H9 (cell line): ENCODE results near the gene GCSH. TPM values are rescaled to one million over a fixed set of nuclear protein-coding genes. Genes with fewer than 3 reads are reported as not detected.
A peak's percentile ranks its signal among the peaks of the same experiment; 100 is the strongest.

ENCODE experiments used
- DNase-seq: peaks from one replicate; pipeline ENCODE4 v3.0.0-alpha.2; 2017
- H2AFZ ChIP-seq: one replicate; pipeline ENCODE4 v1.6.1; 2013; ENCODE audit warnings: mild to moderate bottlenecking, low read length, control low read depth, moderate library complexity
- H2AK5ac ChIP-seq: 2 replicates; pipeline ENCODE4 v1.6.1; 2013; ENCODE audit warnings: low read length, control low read depth, mixed read lengths; ENCODE audit not compliant: insufficient read length
- H2BK120ac ChIP-seq: one replicate; pipeline ENCODE4 v1.6.1; 2013; ENCODE audit warnings: low read depth, mild to moderate bottlenecking, low read length, control low read depth, inconsistent platforms; ENCODE audit not compliant: poor library complexity, severe bottlenecking
- H2BK12ac ChIP-seq: 2 replicates; pipeline ENCODE4 v1.6.1; 2013; ENCODE audit warnings: low read length, control low read depth, mixed read lengths, low read depth; ENCODE audit not compliant: insufficient read length
- H2BK15ac ChIP-seq: 2 replicates; pipeline ENCODE4 v1.6.1; 2013; ENCODE audit warnings: low read depth, low read length, control low read depth
- H2BK20ac ChIP-seq: one replicate; pipeline ENCODE4 v1.6.1; 2013; ENCODE audit warnings: low read depth, mild to moderate bottlenecking, low read length, control low read depth, inconsistent platforms; ENCODE audit not compliant: poor library complexity, severe bottlenecking
- H2BK5ac ChIP-seq: 2 replicates; pipeline ENCODE4 v1.6.1; 2013; ENCODE audit warnings: low read length, control low read depth, mixed read lengths; ENCODE audit not compliant: insufficient read length
- H3K14ac ChIP-seq: 2 replicates; pipeline ENCODE4 v1.6.1; 2013; ENCODE audit warnings: low read length, control low read depth; ENCODE audit not compliant: insufficient read depth
- H3K18ac ChIP-seq: 2 replicates; pipeline ENCODE4 v1.6.1; 2013; ENCODE audit warnings: low read depth, mild to moderate bottlenecking, mixed read lengths, low read length, control low read depth; ENCODE audit not compliant: insufficient read length
- H3K23ac ChIP-seq: 2 replicates; pipeline ENCODE4 v1.6.1; 2013; ENCODE audit warnings: low read length, control low read depth, mixed read lengths, low read depth; ENCODE audit not compliant: insufficient read length
- H3K23me2 ChIP-seq: 2 replicates; pipeline ENCODE4 v1.6.1; 2013; ENCODE audit warnings: low read depth, mild to moderate bottlenecking, mixed read lengths, low read length, control low read depth; ENCODE audit not compliant: insufficient read length, poor library complexity, severe bottlenecking
- H3K27ac ChIP-seq: 2 replicates; pipeline ENCODE4 v1.5.1; 2013; ENCODE audit warnings: low read length, control low read depth, mixed read lengths, low read depth; ENCODE audit not compliant: insufficient read length
- H3K27me3 ChIP-seq: 2 replicates; pipeline ENCODE4 v1.6.1; 2013; ENCODE audit warnings: low read length, control low read depth, inconsistent platforms; ENCODE audit not compliant: insufficient read depth
- H3K4ac ChIP-seq: 2 replicates; pipeline ENCODE4 v1.6.1; 2013; ENCODE audit warnings: low read depth, mild to moderate bottlenecking, control low read depth, inconsistent platforms, low read length, moderate library complexity
- H3K4me1 ChIP-seq: 2 replicates; pipeline ENCODE4 v1.6.1; 2013; ENCODE audit warnings: low read length, control low read depth, inconsistent platforms; ENCODE audit not compliant: insufficient read depth
- H3K4me2 ChIP-seq: 2 replicates; pipeline ENCODE4 v1.6.1; 2013; ENCODE audit warnings: low read length, control low read depth, mixed read lengths; ENCODE audit not compliant: insufficient read length, insufficient read depth
- H3K56ac ChIP-seq: 2 replicates; pipeline ENCODE4 v1.6.1; 2013; ENCODE audit warnings: low read depth, mild to moderate bottlenecking, mixed read lengths, low read length, control low read depth; ENCODE audit not compliant: insufficient read length
- H3K79me1 ChIP-seq: 2 replicates; pipeline ENCODE4 v1.6.1; 2013; ENCODE audit warnings: low read depth, mild to moderate bottlenecking, moderate library complexity, low read length, control low read depth, inconsistent platforms; ENCODE audit not compliant: insufficient read depth, poor library complexity, severe bottlenecking
- H3K79me2 ChIP-seq: 2 replicates; pipeline ENCODE4 v1.6.1; 2013; ENCODE audit warnings: low read length, control low read depth, inconsistent platforms; ENCODE audit not compliant: insufficient read depth
- H3K9ac ChIP-seq: 2 replicates; pipeline ENCODE4 v1.6.1; 2013; ENCODE audit warnings: low read length, control low read depth, mixed read lengths; ENCODE audit not compliant: insufficient read length; ENCODE audit errors: extremely low read depth
- H3K9me3 ChIP-seq: one replicate; pipeline ENCODE4 v1.6.1; 2013; ENCODE audit warnings: low read depth, low read length, inconsistent platforms; ENCODE audit not compliant: control insufficient read depth
- H3T11ph ChIP-seq: one replicate; pipeline ENCODE4 v1.6.1; 2013; ENCODE audit warnings: mild to moderate bottlenecking, low read length, control low read depth, inconsistent platforms
- H4K20me1 ChIP-seq: one replicate; pipeline ENCODE4 v1.6.1; 2013; ENCODE audit not compliant: control insufficient read depth, insufficient read length, insufficient read depth
- H4K5ac ChIP-seq: 2 replicates; pipeline ENCODE4 v1.6.1; 2013; ENCODE audit warnings: low read depth, mild to moderate bottlenecking, mixed read lengths, low read length, control low read depth; ENCODE audit not compliant: insufficient read length
- H4K8ac ChIP-seq: replicated peaks from 2 replicates; pipeline ENCODE4 v1.6.1; 2013; ENCODE audit warnings: low read length, control low read depth, mixed read lengths, low read depth; ENCODE audit not compliant: insufficient read length
- H4K91ac ChIP-seq: 2 replicates; pipeline ENCODE4 v1.6.1; 2013; ENCODE audit warnings: low read depth, mild to moderate bottlenecking, moderate library complexity, mixed read lengths, low read length, control low read depth; ENCODE audit not compliant: insufficient read length
- H3K27ac Mint-ChIP-seq, 3 experiments: 2 replicates in 2 of 3; 3 replicates in 1 of 3; pipeline ENCODE4 v1.8.0; 2020 to 2021; ENCODE audit warnings: mixed read lengths in 3 of 3, mild to moderate bottlenecking in 1 of 3, moderate library complexity in 1 of 3
- H3K27me3 Mint-ChIP-seq: 2 replicates; pipeline ENCODE4 v1.8.0; 2021; ENCODE audit warnings: low read depth, mild to moderate bottlenecking, moderate library complexity, mixed read lengths
- H3K36me3 Mint-ChIP-seq, 3 experiments: 2 replicates in 2 of 3; 3 replicates in 1 of 3; pipeline ENCODE4 v1.8.0; 2020 to 2021; ENCODE audit warnings: low read depth in 3 of 3, mixed read lengths in 3 of 3; ENCODE audit not compliant: insufficient read depth in 1 of 3
- H3K4me1 Mint-ChIP-seq, 2 experiments: 2 replicates each; pipeline ENCODE4 v1.8.0; 2020; ENCODE audit warnings: mixed read lengths in 2 of 2
- H3K4me3 Mint-ChIP-seq, 2 experiments: 2 replicates in 1 of 2; 3 replicates in 1 of 2; pipeline ENCODE4 v1.8.0; 2020 to 2021; ENCODE audit warnings: mild to moderate bottlenecking in 2 of 2, mixed read lengths in 2 of 2, moderate library complexity in 1 of 2
- H3K9me3 Mint-ChIP-seq, 2 experiments: 2 replicates in 1 of 2; 3 replicates in 1 of 2; pipeline ENCODE4 v1.8.0; 2020; ENCODE audit warnings: mild to moderate bottlenecking in 2 of 2, mixed read lengths in 2 of 2, moderate library complexity in 1 of 2
- CTCF ChIP-seq: fragments of 200-600 bp; sonication (generic); conservative IDR thresholded peaks from 3 replicates; pipeline ENCODE4 v1.8.0; 2021; ENCODE audit warnings: antibody characterized with exemption, mild to moderate bottlenecking
- WGBS: extraction: QIAGEN DNeasy Blood & Tissue Kit; methylation state at CpG from one replicate; pipeline ENCODE4 v1.1.7; 2013; ENCODE audit warnings: missing lambda C conversion rate, low lambda C conversion rate, mixed read lengths; ENCODE audit not compliant: insufficient read length; ENCODE audit errors: extremely low coverage; 5-methylcytosine and 5-hydroxymethylcytosine counted together
- total RNA-seq: library from RNA; stranded (reverse); gene quantifications from 2 replicates; pipeline ENCODE4 v1.2.1, GENCODE V29; 2021

Gene GCSH
- total RNA-seq, 1 experiment from 2014 or later = 87.4 TPM

DNA sequence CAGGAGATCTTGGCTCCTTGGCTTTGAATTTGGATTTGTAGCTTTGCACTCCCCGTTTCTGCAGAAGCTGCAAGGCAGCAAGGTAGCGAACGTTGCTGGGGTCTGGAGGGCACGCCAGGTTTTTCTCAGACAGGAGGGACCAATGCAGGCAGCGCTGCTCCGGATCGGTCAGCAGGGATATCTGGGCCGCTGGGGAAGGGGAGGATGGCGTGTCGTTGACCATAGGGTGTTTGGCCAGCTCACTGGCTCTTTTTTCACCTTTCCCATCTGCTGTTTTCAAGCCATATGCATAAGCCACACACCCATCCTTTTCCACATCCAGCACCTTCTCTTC, 34.9 kb downstream of the GCSH start:
- H3K4ac ChIP-seq = no peak overlapping the region
- H3K79me1 ChIP-seq = no peaks in the 10 kb centered on the region
- no peaks in the 10 kb centered on the region for H4K20me1 ChIP-seq
- no peaks in the 10 kb centered on the region for H3K9me3 ChIP-seq
- no peak overlapping the region for H3K14ac ChIP-seq
- no peak overlapping the region for H3T11ph ChIP-seq
- H3K4me3 Mint-ChIP-seq = no peak overlapping the region
- no peak overlapping the region for H4K8ac ChIP-seq
- H3K79me2 ChIP-seq = no peaks in the 10 kb centered on the region
- no peak overlapping the region for H4K5ac ChIP-seq
- H3K23ac ChIP-seq = no peak overlapping the region
- DNase-seq = no peak
- WGBS = no CpG with 5 or more reads among the region's 10 CpGs
- H3K56ac ChIP-seq = no peak overlapping the region
- TF ChIP-seq CTCF = no peak
- H2AK5ac ChIP-seq = no peak overlapping the region
- no peak overlapping the region for H2AFZ ChIP-seq
- H3K23me2 ChIP-seq = no peaks in the 10 kb centered on the region
- no peaks in the 10 kb centered on the region for H3K9me3 Mint-ChIP-seq
- H3K4me2 ChIP-seq = no peak overlapping the region
- H2BK5ac ChIP-seq = no peak overlapping the region
- H3K18ac ChIP-seq = no peak overlapping the region
- no peak overlapping the region for H4K91ac ChIP-seq
- no peaks in the 10 kb centered on the region; the same call in 1 of the 2 replicates for H3K4me1 ChIP-seq
- peaks cover 12 to 19% of the 10 kb centered on the region in 2 experiments for H3K4me1 Mint-ChIP-seq
- H2BK120ac ChIP-seq = no peak overlapping the region
- H3K36me3 Mint-ChIP-seq = no peaks in the 10 kb centered on the region
- no peak overlapping the region for H2BK20ac ChIP-seq
- H3K27me3 ChIP-seq = no peaks in the 10 kb centered on the region
- H3K27me3 Mint-ChIP-seq = no peaks in the 10 kb centered on the region; the same call in 1 of the 2 replicates
- H2BK12ac ChIP-seq = no peak overlapping the region
- no peak overlapping the region for H3K9ac ChIP-seq
- no peak overlapping the region for H3K27ac ChIP-seq
- H3K27ac Mint-ChIP-seq = peak overlapping the region in 2 of 3 experiments; percentile 37 to 57; a peak in 2 of 7 replicates
- H2BK15ac ChIP-seq = no peak overlapping the region
